CD4-positive, alpha-beta T cell treated with Interleukin-15 for 4 hours (primary cell): ENCODE measurements around the gene KIRREL3.
"Not testable (repeated sequence)": the region's sequence is repeated elsewhere in the genome, so short reads cannot be mapped to it uniquely, and the experiment has no call there.

ENCODE experiments used
- DNase-seq: peaks from one replicate; pipeline ENCODE4 v3.0.0-alpha.2; 2020; ENCODE audit warnings: low spot score

Gene KIRREL3

GRCh38 chr11:126952533-126952932 is 48.0 kb downstream of the KIRREL3 start:
- DNase-seq = not testable (repeated sequence)

DNA sequence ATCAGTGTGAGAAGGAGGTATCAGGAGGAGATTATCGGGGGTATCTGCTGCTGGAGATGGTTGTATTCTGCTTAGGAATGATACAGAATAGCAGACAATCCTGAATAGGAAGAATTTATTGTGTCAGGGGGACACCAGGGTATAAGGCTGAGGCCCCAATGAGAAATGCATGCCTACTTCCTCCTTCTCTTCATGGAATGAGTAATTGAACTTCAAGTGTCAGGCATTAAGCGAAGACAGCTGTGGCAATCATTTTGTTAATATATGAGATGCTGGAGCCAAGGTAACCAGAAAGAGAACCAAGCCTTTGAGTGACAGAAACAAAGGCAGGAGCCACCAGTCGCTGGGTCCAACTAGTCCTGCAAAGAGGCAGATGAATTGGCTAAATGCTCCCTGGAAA is 49.1 kb downstream of the KIRREL3 start:
- DNase-seq = no peak

- no peak for DNase-seq
These were observed 51.3 kb downstream of the KIRREL3 start for GRCh38 chr11:126949066-126949891.

DNA sequence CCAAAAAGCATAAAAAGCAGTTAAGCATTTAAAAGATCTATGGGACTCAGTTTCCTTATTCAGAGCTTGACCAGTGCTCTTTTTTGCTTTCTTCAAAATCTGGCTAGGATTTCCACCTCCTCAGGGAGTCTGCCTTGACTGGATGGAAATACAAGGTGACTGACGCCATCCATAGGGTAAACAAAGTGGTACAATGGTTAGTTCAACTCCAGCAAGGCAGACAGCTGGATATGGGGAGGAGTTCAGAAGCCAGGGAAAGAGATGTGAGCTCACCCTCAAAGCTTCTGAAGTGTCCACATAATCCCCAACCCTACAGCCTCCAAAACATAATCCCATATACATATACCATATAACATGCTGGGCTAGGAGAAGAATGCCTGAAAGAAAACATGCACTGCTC is 52.0 kb downstream of the KIRREL3 start:
- no peak for DNase-seq

- DNase-seq = no peak
These were observed 55.3 kb downstream of the KIRREL3 start for GRCh38 chr11:126945319-126945718.

DNA sequence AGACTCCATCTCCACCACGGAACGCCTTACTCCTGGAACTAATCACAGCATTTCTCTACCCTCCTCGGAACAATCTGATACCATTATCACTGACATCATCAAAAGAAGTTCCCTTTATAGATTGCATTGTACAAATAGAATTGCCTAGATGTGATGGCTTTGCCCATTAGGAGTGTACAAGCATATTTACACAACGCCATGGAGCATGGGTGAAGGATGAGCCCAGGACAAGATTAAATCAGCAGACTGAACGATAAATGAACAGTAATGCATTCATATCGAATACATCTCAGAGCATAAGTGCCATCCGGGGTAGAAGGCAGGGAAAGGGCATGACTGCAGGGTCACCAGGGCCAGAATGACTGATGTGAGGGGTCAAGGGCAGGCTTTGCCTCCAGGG is 57.3 kb downstream of the KIRREL3 start:
- no peak for DNase-seq

GRCh38 chr11:126942146-126942545 is 58.4 kb downstream of the KIRREL3 start:
- DNase-seq = no peak

GRCh38 chr11:126939552-126939951 is 61.0 kb downstream of the KIRREL3 start:
- DNase-seq = no peak

- DNase-seq = no peak
These were observed 61.9 kb downstream of the KIRREL3 start for GRCh38 chr11:126938718-126939117.

- no peak for DNase-seq
These were observed 70.3 kb downstream of the KIRREL3 start for GRCh38 chr11:126930091-126930841.

- DNase-seq = no peak
These were observed 71.2 kb downstream of the KIRREL3 start for GRCh38 chr11:126929179-126930061.

DNA sequence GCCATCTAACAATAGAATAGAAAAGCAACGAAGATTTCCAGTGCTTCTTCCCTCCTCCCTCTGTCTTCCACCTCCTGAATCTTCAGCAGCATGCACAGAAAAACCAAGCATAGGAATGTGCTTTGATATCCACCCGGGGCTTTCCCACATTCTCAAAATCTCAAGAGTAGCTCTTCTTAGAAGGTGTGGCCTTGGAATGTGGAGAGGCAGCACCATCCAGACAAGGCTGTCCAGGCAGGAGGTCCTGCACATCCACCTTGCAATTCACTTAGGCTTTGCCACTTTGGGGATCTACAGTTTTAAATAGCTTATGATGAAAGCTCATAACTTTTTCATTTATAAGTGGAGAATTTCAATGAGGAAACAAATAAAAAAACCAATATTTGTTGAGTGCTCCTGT is 72.9 kb downstream of the KIRREL3 start:
- DNase-seq = no peak

GRCh38 chr11:126926376-126926791 is 74.2 kb downstream of the KIRREL3 start:
- no peak for DNase-seq

DNA sequence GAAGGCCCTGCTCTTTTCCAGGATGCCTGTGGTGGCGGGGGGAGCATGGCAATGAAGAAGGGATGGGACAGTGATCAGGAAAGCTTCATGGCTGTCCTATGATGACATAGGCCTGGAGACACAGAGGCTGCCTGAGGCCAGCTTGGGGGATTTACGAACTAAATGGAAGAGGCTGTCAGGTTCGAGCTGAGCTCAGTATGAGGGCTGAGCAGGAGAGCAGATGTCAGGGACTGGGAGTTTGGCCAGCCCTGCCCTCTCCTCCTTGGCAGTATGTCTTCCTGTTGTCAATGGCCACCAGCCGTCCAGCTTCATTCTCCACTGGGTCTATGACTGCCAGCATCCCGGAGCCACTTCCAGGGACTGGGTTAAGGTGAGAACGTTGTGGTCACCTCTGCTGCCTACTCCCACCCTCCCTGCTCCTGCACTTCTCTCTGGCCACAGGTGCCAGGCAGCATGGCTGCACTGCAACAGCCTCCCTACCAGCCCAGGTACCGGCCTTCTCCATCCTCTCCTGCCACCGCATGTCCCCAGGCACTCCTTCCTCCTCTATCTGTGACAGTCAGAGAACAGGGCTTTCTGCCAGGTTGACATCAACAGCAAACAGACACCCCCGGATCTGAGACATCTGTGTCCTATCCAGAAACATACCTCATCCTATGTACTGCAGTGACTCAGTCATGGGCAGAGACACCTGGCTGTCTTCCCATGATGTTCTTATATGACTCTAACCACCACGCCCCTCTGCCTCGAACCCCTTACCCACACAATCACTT is 75.1 kb downstream of the KIRREL3 start:
- no peak for DNase-seq

DNA sequence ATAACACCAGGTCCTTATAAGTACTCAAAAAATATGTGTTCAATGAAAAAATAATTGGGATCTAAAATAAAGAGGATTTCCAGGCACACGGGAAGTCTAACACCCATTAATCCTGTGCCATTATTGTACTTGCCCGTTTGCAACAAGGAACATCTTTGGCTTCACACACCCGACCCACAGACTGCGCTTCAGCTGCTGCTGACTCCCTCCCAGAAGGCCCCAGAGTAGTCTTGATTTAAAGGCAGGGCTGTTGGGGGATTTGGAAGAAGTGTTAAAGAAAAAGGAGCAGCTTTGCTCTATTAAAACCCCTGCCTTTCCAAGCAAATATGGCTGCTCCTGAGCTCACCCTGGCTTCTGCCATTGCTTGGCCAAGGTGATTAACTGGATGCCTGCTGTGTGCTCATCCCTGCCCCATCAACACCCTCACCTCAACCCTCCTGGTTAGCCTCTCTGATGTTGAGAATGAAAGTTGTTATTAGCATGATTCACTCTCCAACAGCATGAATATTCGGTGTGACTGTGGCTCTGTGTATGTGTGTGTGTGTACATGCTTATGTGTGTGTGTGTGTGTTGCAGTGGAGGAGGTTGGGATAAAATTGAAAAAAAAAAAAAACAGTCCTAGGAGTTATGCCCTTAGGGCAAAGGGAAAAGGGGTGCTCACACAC is 76.1 kb downstream of the KIRREL3 start:
- no peak for DNase-seq

- no peak for DNase-seq
These were observed 79.7 kb downstream of the KIRREL3 start for GRCh38 chr11:126920833-126921232.

DNA sequence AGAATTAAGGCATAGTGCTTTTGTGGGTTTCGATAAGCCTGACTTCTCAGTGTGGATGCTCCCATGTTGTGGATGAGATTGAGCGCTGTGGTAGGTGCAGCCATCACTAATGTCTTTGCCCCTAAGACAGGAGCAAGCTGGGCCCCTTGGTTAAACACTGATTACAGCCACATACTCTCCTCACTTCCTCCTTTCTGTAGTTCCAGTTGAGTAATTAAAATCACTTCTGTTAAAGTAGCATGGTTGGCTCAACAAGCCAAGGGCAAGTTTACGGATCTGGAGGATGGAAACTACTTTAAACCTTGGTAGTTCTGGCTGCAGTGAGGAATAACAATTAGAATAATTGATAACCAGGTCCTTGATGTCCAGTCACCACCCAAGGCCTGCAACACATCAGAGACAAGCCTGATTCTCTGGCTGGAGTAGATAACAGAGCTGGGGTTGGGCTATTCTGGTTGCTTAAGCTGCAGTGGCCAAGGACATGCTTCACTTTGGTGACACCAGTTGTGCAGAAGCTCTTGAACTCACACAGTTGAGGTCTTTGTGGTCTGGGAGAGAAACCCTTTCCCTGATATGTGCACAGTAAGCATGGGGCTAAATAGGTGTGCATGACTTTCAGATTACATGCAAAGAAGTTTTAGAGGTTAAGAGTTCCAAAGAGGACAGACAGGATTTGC is 81.3 kb downstream of the KIRREL3 start:
- no peak for DNase-seq

DNA sequence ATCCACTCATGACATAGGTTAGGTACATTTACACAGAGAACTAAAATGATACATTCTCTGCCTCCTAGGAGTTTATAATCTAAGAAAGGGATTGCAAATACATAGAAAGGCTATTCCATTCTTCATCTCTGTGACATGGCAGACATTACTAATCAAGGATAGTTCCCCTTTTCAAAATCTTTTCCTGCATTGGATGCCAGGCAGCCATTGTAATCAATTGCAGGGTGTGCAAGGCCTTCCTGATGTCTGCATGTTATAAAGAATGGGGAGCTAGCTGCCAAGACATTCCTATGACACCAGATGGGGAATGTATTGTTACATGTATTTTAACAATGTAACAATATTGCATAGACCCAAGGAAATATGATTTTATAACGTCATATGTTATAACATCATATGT is 82.0 kb downstream of the KIRREL3 start:
- no peak for DNase-seq

GRCh38 chr11:126917531-126918204 is 82.9 kb downstream of the KIRREL3 start:
- DNase-seq = no peak

- no peak for DNase-seq
These were observed 85.1 kb downstream of the KIRREL3 start for GRCh38 chr11:126915430-126915829.
